ENCODE measurements around the gene NABP2. TPM values are rescaled to one million over a fixed set of nuclear protein-coding genes. Genes with fewer than 3 reads are reported as not detected.

The NABP2 gene
- polyA plus RNA-seq, 2 of the 4 experiments (the other 2 are of a cell fraction), result 64.1 to 86.7 TPM

GRCh38 chr12:56220611-56221231 lies 3.4 kb upstream of the NABP2 start:
- FAIRE-seq (no peak), DNase-seq (ENCODE audit: low read depth in 1 of 2, low spot score in 1 of 2) (no peak), ATAC-seq (no peak)
- H3K4me3 ChIP-seq, result peak overlapping the region; percentile 71
- H3K4me2 ChIP-seq, result peak overlapping the region; percentile 94
- 55% methylated on average over 10 of the region's 10 CpGs for WGBS (ENCODE audit: missing lambda C conversion rate)
- CTCF ChIA-PET, result interaction anchor here (0.6 to 4.2 kb wide), 17 partner anchors 9 to 416 kb away, joined by 3 to 67 read pairs (median 5); partner anchors contain the start of genes ANKRD52, SMARCC2 and ZC3H10
- TF ChIP-seq CEBPB (IDR thresholded peaks at IDR 0.05), result 0 out of 4 replicates have a peak, but pooled peaks of 1 of the 2 experiments have one; percentile 5
- TF ChIP-seq HMGXB4 (CRISPR knock-in tag; IDR thresholded peaks at IDR 0.05; ENCODE audit: borderline replicate concordance), result no peak
- TF ChIP-seq EHF (CRISPR knock-in tag; IDR thresholded peaks at IDR 0.05), result no peak
- POLR2A ChIA-PET, result interaction anchor here (1.0 to 2.3 kb wide), 7 partner anchors 10 to 103 kb away, joined by 4 to 34 read pairs (median 10); partner anchors contain the start of genes COQ10A, SMARCC2 and ZC3H10
- H3K27ac ChIP-seq, result peak overlapping the region; percentile 91 to 94
- no peaks in the 10 kb centered on the region for H3K9me3 ChIP-seq
- peaks cover 26% of the 10 kb centered on the region for H3K4me1 ChIP-seq

- no peak for TF ChIP-seq HOXA7 (CRISPR knock-in tag; IDR thresholded peaks at IDR 0.05)
- TF ChIP-seq GATA3 (IDR thresholded peaks at IDR 0.05; ENCODE audit: borderline replicate concordance), result no peak
- no peak for TF ChIP-seq HMGXB4 (CRISPR knock-in tag; IDR thresholded peaks at IDR 0.05; ENCODE audit: borderline replicate concordance)
- peak overlapping the region; percentile 94 for H3K4me2 ChIP-seq
- CTCF ChIA-PET, result interaction anchor here (0.6 to 4.2 kb wide), 20 partner anchors 9 to 483 kb away, joined by 3 to 67 read pairs (median 4); partner anchors contain the start of genes ANKRD52, SMARCC2 and ZC3H10
- DNase-seq (ENCODE audit: low read depth in 1 of 2, low spot score in 1 of 2) (peak; percentile 39 to 87), FAIRE-seq (no peak), ATAC-seq (peak; percentile 7 to 10)
- peak overlapping the region; percentile 91 to 94 for H3K27ac ChIP-seq
- peak overlapping the region; percentile 71 for H3K4me3 ChIP-seq
- WGBS (ENCODE audit: missing lambda C conversion rate), result 2% methylated on average over 19 of the region's 21 CpGs
- H3K9me3 ChIP-seq, result no peaks in the 10 kb centered on the region
- POLR2A ChIA-PET, result interaction anchor here (0.8 to 2.3 kb wide), 22 partner anchors 10 to 287 kb away, joined by 3 to 34 read pairs (median 6); partner anchors contain the start of genes ANKRD52, COQ10A, ESYT1 and PA2G4
- peaks cover 26% of the 10 kb centered on the region for H3K4me1 ChIP-seq
Observed at GRCh38 chr12:56221232-56221756, 2.8 kb upstream of the NABP2 start.

DNA sequence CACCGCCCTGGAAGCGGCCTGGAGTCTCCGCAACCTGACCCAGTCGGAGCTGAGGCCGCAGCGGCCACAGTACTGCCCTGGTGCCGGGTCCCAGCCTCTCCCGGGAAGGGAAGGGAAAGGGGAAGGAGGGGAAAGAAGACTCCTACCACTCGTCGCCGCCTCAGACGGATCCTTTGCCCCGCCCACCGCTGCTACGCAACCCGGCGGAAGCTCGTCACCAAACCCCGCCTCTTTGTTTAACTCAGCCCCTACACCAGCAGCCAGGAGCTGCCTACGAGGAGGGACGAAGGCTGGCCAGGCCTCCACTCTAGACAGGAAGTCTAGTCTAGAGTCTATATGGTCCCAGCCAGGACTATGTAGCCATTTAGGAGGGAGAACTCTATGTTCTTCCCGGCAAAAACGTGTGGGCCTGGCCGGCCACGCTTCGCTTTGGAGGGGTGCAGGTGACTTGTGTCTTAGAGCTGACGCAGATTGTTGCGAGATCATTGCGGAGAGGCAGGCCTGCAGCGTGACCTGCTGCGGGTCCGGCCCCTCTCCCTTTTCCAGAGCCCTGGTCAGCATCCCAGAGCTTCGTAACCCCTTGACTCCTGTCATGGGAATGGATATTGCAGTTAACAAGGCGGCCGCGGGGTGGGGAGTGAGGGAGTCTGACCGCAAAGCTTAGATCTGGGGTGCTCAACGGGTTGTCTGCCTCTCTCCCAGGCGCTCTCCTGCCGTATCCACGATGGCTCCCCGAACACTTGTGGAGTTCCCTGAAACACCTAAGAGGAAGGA lies 2.2 kb upstream of the NABP2 start, which contains the start of gene RNF41:
Gene RNF41 (minus strand): TSS at position 166 of the 774 bp plus-strand sequence. CDS start 7,875 bp downstream, outside the sequence.
- Histone ChIP-seq H3K4me1 (peaks cover 26% of the 10 kb centered on the region), H3K27ac (peak within 1 kb of the TSS; percentile 91 to 94), H3K4me2 (peak within 1 kb of the TSS; percentile 94), H3K9me3 (no peaks in the 10 kb centered on the region), H3K4me3 (peak within 1 kb of the TSS; percentile 71)
- peak; percentile 97 to 100 for DNase-seq (ENCODE audit: low read depth in 1 of 2, low spot score in 1 of 2)
- POLR2A ChIA-PET, result interaction anchor here (0.8 to 2.3 kb wide), 23 partner anchors 9 to 287 kb away, joined by 3 to 34 read pairs (median 5); partner anchors contain the start of genes ANKRD52, COQ10A, ESYT1 and PA2G4
- FAIRE-seq, result no peak
- CTCF ChIA-PET, result interaction anchor here (0.5 to 4.2 kb wide), 28 partner anchors 10 to 483 kb away, joined by 3 to 67 read pairs (median 4); partner anchors contain the start of genes ANKRD52, SMARCC2 and ZC3H10
- ATAC-seq, result peak; percentile 82 to 89
- 8% methylated on average over 33 of the region's 42 CpGs for WGBS (ENCODE audit: missing lambda C conversion rate)
- peak; percentile 74 for TF ChIP-seq POLR2A (IDR thresholded peaks at IDR 0.05; ENCODE audit: low read length)
- peak; percentile 80 to 84 for TF ChIP-seq JUN (IDR thresholded peaks at IDR 0.05)
- TF ChIP-seq SMC3 (IDR thresholded peaks at IDR 0.05), result no peak; the same call in 2 of the 3 replicates
- TF ChIP-seq HMGXB4 (CRISPR knock-in tag; IDR thresholded peaks at IDR 0.05; ENCODE audit: borderline replicate concordance), result no peak
- TF ChIP-seq BCL3 (IDR thresholded peaks at IDR 0.05), result peak; percentile 93; the same call in 1 of the 3 replicates
- TF ChIP-seq, protein P1, sequence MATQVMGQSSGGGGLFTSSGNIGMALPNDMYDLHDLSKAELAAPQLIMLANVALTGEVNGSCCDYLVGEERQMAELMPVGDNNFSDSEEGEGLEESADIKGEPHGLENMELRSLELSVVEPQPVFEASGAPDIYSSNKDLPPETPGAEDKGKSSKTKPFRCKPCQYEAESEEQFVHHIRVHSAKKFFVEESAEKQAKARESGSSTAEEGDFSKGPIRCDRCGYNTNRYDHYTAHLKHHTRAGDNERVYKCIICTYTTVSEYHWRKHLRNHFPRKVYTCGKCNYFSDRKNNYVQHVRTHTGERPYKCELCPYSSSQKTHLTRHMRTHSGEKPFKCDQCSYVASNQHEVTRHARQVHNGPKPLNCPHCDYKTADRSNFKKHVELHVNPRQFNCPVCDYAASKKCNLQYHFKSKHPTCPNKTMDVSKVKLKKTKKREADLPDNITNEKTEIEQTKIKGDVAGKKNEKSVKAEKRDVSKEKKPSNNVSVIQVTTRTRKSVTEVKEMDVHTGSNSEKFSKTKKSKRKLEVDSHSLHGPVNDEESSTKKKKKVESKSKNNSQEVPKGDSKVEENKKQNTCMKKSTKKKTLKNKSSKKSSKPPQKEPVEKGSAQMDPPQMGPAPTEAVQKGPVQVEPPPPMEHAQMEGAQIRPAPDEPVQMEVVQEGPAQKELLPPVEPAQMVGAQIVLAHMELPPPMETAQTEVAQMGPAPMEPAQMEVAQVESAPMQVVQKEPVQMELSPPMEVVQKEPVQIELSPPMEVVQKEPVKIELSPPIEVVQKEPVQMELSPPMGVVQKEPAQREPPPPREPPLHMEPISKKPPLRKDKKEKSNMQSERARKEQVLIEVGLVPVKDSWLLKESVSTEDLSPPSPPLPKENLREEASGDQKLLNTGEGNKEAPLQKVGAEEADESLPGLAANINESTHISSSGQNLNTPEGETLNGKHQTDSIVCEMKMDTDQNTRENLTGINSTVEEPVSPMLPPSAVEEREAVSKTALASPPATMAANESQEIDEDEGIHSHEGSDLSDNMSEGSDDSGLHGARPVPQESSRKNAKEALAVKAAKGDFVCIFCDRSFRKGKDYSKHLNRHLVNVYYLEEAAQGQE (IDR thresholded peaks at IDR 0.05), result no peak
- peak; percentile 59; the same call in 1 of the 2 replicates for TF ChIP-seq MYC (IDR thresholded peaks at IDR 0.05; ENCODE audit: borderline replicate concordance, low read length)
- TF ChIP-seq RFX5 (IDR thresholded peaks at IDR 0.05), result peak; percentile 13; the same call in 1 of the 2 replicates
- no peak for TF ChIP-seq RARB (CRISPR knock-in tag; IDR thresholded peaks at IDR 0.05)
- no peak for TF ChIP-seq ESRRA (IDR thresholded peaks at IDR 0.05; ENCODE audit: borderline replicate concordance, low read length)
- no peak for TF ChIP-seq HOXB13 (CRISPR knock-in tag; IDR thresholded peaks at IDR 0.05; ENCODE audit: low read depth)
- peak; percentile 24; the same call in 1 of the 2 replicates for TF ChIP-seq HOXB5 (CRISPR knock-in tag; IDR thresholded peaks at IDR 0.05)
- peak; percentile 85; the same call in 1 of the 2 replicates for TF ChIP-seq PHF8 (IDR thresholded peaks at IDR 0.05; ENCODE audit: borderline replicate concordance, low read depth)
